ENCODE results near the gene SYDE2.

Gene SYDE2

DNA sequence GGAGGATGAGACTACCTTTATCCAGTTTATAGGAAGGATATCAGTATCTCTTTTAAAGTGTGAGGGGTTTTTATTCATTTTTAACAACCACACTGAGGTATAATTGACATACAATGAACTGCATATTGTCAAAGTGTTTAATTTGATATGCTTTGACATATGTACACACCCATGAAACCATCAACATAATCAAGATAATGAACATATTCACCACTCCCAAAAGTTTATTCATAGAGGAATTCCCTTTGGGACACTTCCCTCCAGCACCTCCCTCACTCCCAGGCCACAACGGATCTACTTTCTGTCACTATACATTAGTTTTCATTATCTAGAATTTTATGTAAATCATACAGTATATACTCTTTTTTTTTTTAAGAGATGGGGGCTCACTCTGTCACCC, 89.1 kb downstream of the SYDE2 start:
- Histone ChIP-seq H3K4me1 (ENCODE audit: low read depth, poor library complexity, severe bottlenecking) (no peaks in the 10 kb centered on the region), H4K20me1 (ENCODE audit: insufficient read depth) (no peaks in the 10 kb centered on the region), H3K4me2 (no peak overlapping the region), H2AFZ (ENCODE audit: low read depth) (no peak overlapping the region), H3K9ac (no peak overlapping the region), H3K4me3 (IDR thresholded peaks at IDR 0.05; ENCODE audit: insufficient read depth, low read depth, low read length) (no peak overlapping the region), H3K27me3 (ENCODE audit: insufficient read depth, low read depth) (no peaks in the 10 kb centered on the region), H3K79me2 (ENCODE audit: insufficient read depth, low read depth) (no peaks in the 10 kb centered on the region), H3K36me3 (ENCODE audit: insufficient read depth) (no peaks in the 10 kb centered on the region), H3K27ac (no peak overlapping the region)
- TF ChIP-seq CTCF (conservative IDR thresholded peaks at IDR 0.05; ENCODE audit: low read depth, low read length), result no peak

GRCh38 chr1:85109475-85109874, 91.3 kb downstream of the SYDE2 start:
- no peaks in the 10 kb centered on the region for H3K27me3 ChIP-seq (ENCODE audit: insufficient read depth, low read depth)
- no peak overlapping the region for H3K9ac ChIP-seq
- no peak overlapping the region for H3K4me2 ChIP-seq
- no peak overlapping the region for H3K27ac ChIP-seq
- no peaks in the 10 kb centered on the region for H4K20me1 ChIP-seq (ENCODE audit: insufficient read depth)
- no peak overlapping the region for H3K4me3 ChIP-seq (IDR thresholded peaks at IDR 0.05; ENCODE audit: insufficient read depth, low read depth, low read length)
- H2AFZ ChIP-seq (ENCODE audit: low read depth), result no peak overlapping the region
- no peaks in the 10 kb centered on the region for H3K79me2 ChIP-seq (ENCODE audit: insufficient read depth, low read depth)
- H3K4me1 ChIP-seq (ENCODE audit: low read depth, poor library complexity, severe bottlenecking), result no peaks in the 10 kb centered on the region
- H3K36me3 ChIP-seq (ENCODE audit: insufficient read depth), result no peaks in the 10 kb centered on the region
- peak; percentile 33; the same call in 1 of the 2 replicates for TF ChIP-seq CTCF (conservative IDR thresholded peaks at IDR 0.05; ENCODE audit: low read depth, low read length)
